Stimulated activated CD8-positive, alpha-beta memory T cell treated with anti-CD3 and anti-CD28 coated beads, Interleukin-7, amount 100 ng/mL, for 48 hours (primary cell): ENCODE data around the gene ADIPOR1.
"Not testable (repeated sequence)": the region's sequence is repeated elsewhere in the genome, so short reads cannot be mapped to it uniquely, and the experiment has no call there.

Experiments
- DNase-seq, 2 donors: peaks; one replicate each; pipeline ENCODE4 v3.0.0-alpha.2; 2020; ENCODE audit warnings: low read depth in 1 of 2; ENCODE audit errors: extremely low read depth in 1 of 2

The ADIPOR1 gene

DNA sequence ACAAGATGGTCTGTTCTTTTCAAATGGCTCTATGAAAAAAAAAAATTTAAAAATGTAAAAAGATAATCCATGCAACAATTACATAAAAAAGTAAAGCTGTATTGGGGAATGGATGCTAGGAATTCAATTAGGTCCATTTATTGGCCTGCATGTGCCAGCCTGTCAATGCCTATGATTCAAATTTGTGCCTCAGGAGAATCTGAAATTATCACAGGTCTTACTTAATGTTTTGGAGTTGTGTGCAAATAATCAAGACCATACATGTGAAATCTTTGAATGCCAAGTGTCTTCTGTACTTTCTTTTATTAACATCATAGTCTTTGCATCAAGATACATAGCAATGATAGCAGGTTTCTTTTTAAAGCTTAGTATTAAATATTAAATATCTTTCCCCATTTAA, 17.6 kb downstream of the ADIPOR1 start:
- no peak for DNase-seq

DNA sequence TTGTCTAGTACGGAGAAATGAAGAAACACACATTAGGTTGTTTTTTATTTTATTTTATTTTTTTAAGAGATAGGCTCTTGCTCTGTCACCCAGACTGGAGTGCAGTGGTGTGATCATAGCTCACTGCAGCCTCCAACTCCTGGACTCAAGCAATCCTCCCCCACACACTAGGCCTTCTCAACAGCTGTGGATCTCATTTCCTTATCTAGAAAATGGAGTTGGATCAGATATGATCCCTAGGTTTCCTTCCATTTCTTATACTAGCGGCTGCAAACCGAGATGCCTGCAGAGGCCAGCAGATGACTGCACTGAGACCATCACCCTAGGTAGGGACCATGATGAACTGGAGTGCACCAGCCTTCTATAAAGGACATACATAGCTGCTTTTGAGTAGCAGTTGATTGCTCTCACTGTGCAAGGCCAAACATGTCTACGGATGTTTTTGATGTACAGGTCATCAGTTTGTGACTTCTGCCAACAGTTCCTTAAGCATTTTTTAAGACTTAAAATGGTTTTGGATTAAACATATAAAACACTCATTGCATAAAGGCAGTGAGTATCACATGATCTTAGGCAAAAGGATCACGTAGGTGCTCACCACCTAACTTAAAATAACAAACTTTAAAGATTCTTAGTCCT, 19.7 kb downstream of the ADIPOR1 start:
- DNase-seq: no peak

DNA sequence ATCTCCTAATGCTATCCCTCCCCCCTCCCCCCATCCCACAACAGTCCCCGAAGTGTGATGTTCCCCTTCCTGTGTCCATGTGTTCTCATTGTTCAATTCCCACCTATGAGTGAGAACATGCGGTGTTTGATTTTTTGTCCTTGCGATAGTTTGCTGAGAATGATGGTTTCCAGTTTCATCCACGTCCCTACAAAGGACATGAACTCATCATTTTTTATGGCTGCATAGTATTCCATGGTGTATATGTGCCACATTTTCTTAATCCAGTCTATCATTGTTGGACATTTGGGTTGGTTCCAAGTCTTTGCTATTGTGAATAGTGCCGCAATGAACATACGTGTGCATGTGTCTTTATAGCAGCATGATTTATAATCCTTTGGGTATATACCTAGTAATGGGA, 21.7 kb downstream of the ADIPOR1 start:
- not testable (repeated sequence) for DNase-seq

DNA sequence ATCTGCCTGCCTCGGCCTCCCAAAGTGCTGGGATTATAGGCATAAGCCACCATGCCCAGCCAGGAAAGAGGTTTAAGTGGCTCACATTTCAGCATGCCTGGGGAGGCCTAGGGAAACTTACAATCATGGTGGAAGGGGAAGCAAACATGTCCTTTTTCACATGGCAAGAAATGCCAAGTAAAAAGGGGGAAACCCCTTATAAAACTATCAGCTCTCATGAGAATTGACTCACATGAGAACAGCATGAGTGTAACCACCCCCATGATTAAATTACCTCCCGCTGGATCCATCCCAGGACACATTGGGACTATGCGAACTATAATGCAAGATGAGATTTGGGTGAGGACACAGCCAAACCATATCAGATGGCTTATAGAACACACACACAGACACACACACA, 22.3 kb downstream of the ADIPOR1 start:
- no peak for DNase-seq

DNA sequence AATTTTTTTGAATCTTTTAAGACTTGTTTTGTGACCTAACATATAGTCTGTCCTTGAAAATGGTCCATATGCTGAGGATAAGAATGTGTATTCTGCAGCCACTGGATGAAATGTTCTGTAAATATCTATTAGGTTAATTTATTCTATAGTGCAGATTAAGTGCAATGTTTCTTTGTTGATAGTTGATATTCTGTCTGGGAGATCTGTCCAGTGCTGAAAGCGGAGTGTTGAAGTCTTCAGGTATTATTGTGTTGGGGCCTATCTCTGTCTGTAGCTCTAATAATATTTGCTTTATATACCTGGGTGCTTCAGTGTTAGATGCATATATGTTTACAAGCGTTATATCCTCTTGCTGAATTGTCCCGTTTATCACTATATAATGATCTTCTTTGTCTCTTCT, 23.4 kb downstream of the ADIPOR1 start:
- no peak for DNase-seq

DNA sequence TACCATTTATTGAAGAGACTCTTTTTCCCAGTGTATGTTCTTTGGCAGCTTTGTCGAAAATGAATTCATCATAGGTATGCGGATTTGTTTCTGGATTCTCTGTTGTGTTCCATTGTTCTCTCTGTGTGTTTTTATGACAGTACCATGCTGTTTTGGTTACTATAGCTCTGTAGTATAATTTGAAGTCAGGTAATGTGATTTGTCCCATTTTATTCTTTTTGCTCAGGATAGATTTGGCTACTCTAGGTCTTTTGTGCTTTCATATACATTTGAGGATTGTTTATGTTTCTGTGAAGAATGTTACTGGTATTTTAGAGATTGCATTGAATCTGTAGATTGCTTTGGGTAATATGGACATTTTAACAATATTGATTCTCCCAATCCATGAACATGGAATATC, 25.6 kb downstream of the ADIPOR1 start:
- DNase-seq: no peak

DNA sequence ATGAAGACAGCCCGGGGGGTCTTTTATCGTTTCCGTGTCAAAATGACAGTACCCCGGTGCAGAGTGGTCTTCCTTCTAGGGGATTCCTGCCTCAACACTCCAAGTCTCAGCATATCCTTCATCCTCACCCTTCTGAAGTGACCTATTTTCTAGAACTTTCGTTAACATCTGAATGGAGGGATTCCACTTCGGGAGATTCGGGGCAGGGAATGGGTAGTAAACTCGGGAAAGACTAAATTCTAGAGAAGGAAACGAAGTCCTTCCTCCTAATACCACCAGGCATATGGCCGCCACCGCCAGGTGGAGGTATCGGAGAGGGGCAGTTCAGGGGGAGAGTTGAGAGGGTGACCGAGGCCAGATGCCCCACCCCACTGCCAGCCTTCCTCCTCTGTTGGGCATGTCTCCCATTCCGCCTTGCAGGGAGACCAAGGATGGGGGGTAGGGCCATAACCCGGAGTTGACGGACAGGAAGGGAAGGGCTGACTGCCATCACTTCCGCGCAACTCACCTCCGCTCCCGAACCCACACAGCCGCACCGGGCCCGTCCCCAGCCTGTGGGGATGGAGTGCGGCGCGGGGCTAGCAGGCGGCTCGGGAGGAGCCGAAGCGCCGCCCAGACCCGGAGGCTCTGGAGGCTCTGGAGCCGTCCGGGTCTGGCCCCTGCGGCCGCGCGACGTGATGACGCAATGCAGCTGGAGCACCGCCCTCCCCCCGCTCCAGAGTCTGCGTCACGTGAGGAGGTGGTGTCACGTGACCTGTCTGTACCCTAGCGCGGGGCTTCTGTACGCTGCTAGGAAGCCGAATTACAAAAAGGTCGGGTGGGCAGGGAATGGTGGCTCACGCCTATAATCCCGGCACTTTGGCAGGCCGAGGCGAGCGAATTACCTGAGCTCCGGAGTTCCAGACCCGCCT, 31.3 kb downstream of the ADIPOR1 start, which contains the start of gene KLHL12:
KLHL12 (minus strand) TSS at position 654 of the 911 bp plus-strand sequence. CDS start 2,072 bp downstream, outside the sequence.
- peak; percentile 93 to 94 for DNase-seq

DNA sequence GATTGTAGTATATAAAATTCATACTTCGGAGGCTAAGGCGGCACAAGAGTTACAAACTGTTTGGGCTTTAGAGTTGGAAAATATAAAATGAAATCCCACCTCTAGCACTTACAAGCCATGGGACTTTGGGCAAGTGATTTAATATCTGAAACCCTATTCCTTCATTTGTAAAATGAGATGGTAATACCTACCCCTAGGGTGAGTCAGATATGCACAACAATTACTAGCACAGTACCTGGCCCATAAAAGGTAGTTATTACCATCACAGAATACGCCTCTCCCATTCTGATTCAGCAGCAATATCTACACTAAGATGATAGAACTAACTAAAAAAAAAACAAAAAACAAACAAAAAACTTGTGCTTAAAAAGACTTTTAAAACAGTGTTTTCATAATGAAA, 34.6 kb downstream of the ADIPOR1 start:
- no peak for DNase-seq

DNA sequence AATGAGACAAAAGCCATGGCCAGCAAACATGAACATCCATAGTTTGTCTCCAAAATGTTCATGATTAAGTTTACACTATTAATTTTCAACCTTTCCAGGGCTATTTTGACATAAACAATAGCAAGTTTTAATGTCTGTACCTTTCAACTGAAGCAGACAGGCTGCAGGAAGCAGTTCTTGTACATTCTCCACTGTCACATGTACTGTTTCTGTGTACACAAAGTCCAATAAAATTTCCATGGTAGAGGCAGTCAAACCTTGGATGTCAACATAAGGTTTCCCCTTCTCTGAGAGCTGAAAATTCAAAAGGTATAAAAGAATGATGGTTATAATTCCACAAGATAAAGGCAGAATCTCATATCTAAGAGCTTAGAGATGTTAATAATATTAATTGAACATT, 38.5 kb downstream of the ADIPOR1 start:
- DNase-seq: no peak

DNA sequence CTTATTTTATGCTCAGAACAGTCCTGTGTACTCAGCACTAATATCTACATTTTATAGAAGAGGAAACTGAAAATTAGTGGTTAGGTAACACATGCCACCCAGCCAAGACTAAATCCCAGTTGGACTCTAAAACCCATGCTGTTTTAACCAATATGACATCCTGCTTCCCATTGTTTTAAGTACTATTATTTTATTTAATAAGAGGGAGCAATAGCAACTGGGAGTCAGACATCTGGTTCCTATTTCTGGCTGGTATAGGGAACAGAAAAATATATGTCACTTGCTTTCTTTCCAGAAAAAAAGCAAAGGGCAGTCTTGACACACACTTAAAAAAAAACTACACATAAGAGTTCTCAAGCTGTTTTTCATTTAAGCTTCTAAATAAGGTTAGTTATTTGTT, 43.0 kb downstream of the ADIPOR1 start:
- no peak for DNase-seq

DNA sequence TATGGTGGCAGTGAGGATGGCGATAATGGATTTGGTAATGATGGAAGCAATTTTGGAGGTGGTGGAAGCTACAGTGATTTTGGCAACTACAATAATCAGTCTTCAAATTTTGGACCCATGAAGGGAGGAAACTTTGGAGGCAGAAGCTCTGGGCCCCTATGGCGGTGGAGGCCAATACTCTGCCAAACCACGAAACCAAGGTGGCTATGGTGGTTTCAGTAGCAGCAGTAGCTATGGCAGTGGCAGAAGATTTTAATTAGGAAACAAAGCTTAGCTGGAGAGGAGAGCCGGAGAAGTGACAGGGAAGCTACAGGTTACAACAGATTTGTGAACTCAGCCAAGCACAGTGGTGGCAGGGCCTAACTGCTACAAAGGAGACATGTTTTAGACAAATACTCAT, 45.6 kb downstream of the ADIPOR1 start:
- not testable (repeated sequence) for DNase-seq

DNA sequence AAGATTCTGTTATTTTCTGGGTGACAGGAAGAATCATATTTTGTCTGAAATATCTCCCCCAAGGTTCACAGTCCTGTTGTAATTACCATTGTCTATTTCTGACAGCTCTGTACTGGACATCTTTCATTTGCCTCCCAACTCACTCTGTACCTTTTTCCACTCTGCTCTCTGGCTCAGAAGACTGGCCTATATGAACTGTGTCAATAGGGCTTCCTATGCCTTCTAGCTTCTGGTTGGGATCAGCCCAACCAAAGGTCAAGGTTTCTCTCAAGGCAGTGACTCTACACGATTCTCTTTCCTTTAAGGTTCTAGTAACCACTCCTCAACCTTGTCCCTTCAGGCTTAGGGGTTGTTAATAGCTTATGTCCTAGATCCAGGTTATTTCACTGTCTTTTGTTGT, 48.6 kb downstream of the ADIPOR1 start:
- no peak for DNase-seq

DNA sequence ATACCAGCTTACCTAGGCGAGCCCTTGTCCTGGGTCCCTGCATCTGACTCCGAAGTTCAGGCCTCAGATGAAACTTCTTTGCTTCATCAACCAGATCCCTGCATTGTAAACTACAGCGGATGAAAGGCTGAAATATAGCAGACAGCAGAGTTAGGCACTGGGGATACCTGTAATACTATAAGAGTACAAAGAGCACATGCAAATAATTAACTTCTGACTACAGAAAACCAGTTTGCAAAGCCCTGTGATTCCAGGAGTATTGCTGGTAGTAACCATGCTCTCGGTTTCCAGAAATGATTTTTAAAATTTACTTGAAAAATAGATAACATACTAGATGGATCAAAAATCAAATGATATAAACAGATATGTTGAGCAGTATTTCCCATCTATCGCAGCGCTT, 49.1 kb downstream of the ADIPOR1 start:
- no peak for DNase-seq

DNA sequence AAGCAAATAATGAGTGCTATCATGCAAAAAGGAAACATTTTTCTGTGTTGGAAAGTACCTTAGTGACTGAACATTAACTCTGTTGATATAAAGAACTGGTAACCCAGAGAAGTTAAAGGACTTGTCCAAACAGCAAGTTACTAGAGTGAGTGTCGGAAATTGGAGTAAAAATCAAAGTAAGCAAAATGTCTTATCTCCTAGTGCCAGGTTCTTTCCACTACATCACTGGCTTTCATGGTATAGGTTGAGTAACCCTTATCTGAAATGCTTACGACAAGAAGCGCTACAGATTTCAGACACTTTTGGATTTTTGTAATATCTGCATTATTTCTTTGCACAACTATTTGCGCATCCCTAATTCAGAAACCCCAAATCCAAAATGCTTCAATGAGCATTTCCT, 52.8 kb downstream of the ADIPOR1 start:
- no peak for DNase-seq

DNA sequence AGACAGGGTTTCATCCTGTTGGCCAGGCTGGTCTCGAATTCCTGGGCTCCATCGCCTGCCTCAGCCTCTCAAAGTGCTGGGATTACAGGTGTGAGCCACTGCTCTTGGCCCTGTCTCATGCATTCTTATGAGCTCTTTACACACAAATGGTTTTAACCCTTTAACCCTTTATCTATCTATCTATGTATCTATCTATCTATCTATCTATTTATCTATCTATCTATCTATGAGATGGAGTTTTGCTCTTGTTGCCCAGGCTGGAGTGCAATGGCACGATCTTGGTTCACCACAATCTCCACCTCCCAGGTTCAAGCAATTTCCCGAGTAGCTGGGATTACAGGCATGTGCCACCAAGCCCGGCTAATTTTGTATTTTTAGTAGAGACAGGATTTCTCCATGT, 54.3 kb downstream of the ADIPOR1 start:
- DNase-seq: not testable (repeated sequence)

DNA sequence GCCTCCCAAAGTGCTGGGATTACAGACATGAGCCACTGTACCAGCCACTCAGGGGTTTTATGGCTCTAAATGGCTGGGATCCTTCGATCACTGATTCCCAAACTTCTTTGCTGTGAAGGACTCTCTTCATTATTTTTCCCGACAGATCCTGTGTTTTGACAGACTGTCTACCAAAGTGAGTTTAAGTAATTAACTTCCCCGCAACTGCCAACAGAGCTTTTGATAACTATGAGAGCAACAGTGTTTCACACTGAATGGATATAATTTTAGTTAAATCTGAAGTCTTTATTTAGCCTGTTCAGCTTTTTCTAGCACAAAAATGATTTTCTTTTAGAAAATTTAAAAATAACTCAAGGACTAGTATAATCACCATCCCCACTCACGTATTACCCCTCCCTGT, 56.6 kb downstream of the ADIPOR1 start:
- no peak for DNase-seq

DNA sequence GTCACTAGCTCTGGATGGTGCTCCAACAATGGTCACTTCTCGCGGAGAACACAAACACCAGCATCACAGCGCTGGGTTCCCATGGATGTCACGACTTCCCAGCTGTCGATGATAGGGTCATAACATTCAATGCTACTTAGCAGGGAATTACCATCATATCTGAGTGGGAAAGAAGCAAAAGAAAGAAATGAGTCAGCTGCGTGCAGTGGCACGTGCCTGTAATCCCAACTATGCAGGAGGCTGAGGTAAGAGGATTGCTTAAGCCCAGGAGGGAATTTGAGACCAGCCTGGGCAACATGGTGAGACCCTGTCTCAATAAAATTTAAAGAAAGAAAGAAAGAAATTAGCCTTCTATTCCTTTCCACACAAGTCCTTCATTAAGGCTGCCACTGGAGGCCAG, 65.6 kb downstream of the ADIPOR1 start:
- DNase-seq: no peak
